K562 (cell line): ENCODE measurements around the gene VCY1B. TPM values are rescaled to one million over a fixed set of nuclear protein-coding genes. Genes with fewer than 3 reads are reported as not detected.
"Not testable (repeated sequence)": the region's sequence is repeated elsewhere in the genome, so short reads cannot be mapped to it uniquely, and the experiment has no call there.

Experiments
- ATAC-seq: fragments of 200-7000 bp; cut with Tn5 transposase; 3 replicates; pipeline ENCODE4 v1.9.1; 2020; ENCODE audit warnings: moderate library complexity
- Bru-seq: library from RNA; stranded (reverse); fragments of 400-500 nt; gene quantifications from one replicate; lab custom pipeline; 2021; lab: Mats Ljungman, UMichigan
- BruChase-seq, 2 experiments: library from RNA; stranded (reverse); fragments of 400-500 nt; gene quantifications; one replicate each; lab custom pipeline; 2021; lab: Mats Ljungman, UMichigan
- BruUV-seq: library from RNA; stranded (reverse); fragments of 400-500 nt; replicated peaks from 2 replicates; lab custom pipeline; 2021; lab: Mats Ljungman, UMichigan
- CTCF ChIA-PET: fragments of 300-600 bp; formaldehyde crosslinking; extraction: SDS; loops from one replicate; lab custom pipeline; 2021; ENCODE audit warnings: low intra/inter-chr PET ratio; lab: Yijun Ruan, JAX
- POLR2A ChIA-PET: fragments of 300-600, 350-650 bp; sonication (Branson Sonifier 250); formaldehyde crosslinking; extraction: SDS; loops from one replicate; lab custom pipeline; 2021; ENCODE audit warnings: antibody characterized with exemption, inconsistent platforms; lab: Yijun Ruan, JAX
- DNase-seq, 4 experiments: peaks; one replicate each; pipeline versions ENCODE4 v3.0.0 to v3.0.0-alpha.2; 2011 to 2018; ENCODE audit warnings: low spot score in 3 of 4, mixed read lengths in 3 of 4; ENCODE audit errors: extremely low read depth in 1 of 4
- FAIRE-seq: peaks from 2 replicates; lab custom pipeline; 2011; peaks lifted over from hg19 to GRCh38; lab: Jason Lieb, UNC
- H2AFZ ChIP-seq: 2 replicates; pipeline ENCODE4 v1.6.0; 2011; ENCODE audit warnings: low read depth, low read length, control low read depth, inconsistent platforms
- H3K27ac ChIP-seq: fragments of 200-600 bp; 3 replicates; pipeline ENCODE4 v1.8.0; 2011; ENCODE audit warnings: low read depth, mild to moderate bottlenecking, control low read depth, inconsistent platforms, low read length, moderate library complexity, mixed read lengths; ENCODE audit errors: extremely low read depth
- H3K27me3 ChIP-seq, 2 experiments: fragments of 300-600 bp in 1 of 2; 2 replicates in 1 of 2; 3 replicates in 1 of 2; pipeline versions ENCODE4 v1.6.0 to v1.8.0; 2011; ENCODE audit warnings: inconsistent platforms in 2 of 2, low read length in 2 of 2, mild to moderate bottlenecking in 1 of 2, mixed read lengths in 1 of 2, moderate library complexity in 1 of 2; ENCODE audit not compliant: control insufficient read depth in 2 of 2, insufficient read depth in 2 of 2
- H3K36me3 ChIP-seq: fragments of 300-600 bp; 3 replicates; pipeline ENCODE4 v1.8.0; 2011; ENCODE audit warnings: mild to moderate bottlenecking, low read length, inconsistent platforms; ENCODE audit not compliant: control insufficient read depth, insufficient read depth
- H3K4me1 ChIP-seq, 2 experiments: fragments of 200-600 bp in 1 of 2; replicated peaks in 1 of 2; 2 replicates in 1 of 2; 3 replicates in 1 of 2; pipeline versions ENCODE4 v1.5.1 to v1.8.0; 2011; ENCODE audit warnings: inconsistent platforms in 2 of 2, low read length in 2 of 2, mild to moderate bottlenecking in 1 of 2, mixed read lengths in 1 of 2, moderate library complexity in 1 of 2; ENCODE audit not compliant: control insufficient read depth in 2 of 2, insufficient read depth in 2 of 2
- H3K4me2 ChIP-seq: 2 replicates; pipeline ENCODE4 v1.6.1; 2011; ENCODE audit warnings: low read length, control low read depth, inconsistent platforms, mixed read lengths; ENCODE audit not compliant: insufficient read depth
- H3K4me3 ChIP-seq: fragments of 200-600 bp; sonication (generic), shearing (Covaris generic); 2 replicates; pipeline ENCODE4 v1.5.1; 2016; ENCODE audit warnings: control low read depth, inconsistent platforms
- H3K79me2 ChIP-seq: fragments of 200-600 bp; 3 replicates; pipeline ENCODE4 v1.8.0; 2011; ENCODE audit warnings: low read length, inconsistent platforms; ENCODE audit not compliant: control insufficient read depth, insufficient read depth
- H3K9ac ChIP-seq, 2 experiments: 2 replicates each; pipeline versions ENCODE4 v1.6.0 to v1.6.1; 2011; ENCODE audit warnings: low read depth in 2 of 2, low read length in 2 of 2, control low read depth in 1 of 2, inconsistent platforms in 1 of 2, mild to moderate bottlenecking in 1 of 2, mixed read lengths in 1 of 2; ENCODE audit not compliant: insufficient read depth in 1 of 2
- H3K9me1 ChIP-seq: one replicate; pipeline ENCODE4 v1.6.0; 2011; ENCODE audit warnings: inconsistent platforms, mild to moderate bottlenecking, low read length, moderate library complexity; ENCODE audit not compliant: control insufficient read depth, insufficient read depth
- H3K9me3 ChIP-seq: replicated peaks from 2 replicates; pipeline ENCODE4 v1.5.1; 2011; ENCODE audit warnings: low read depth, low read length, inconsistent platforms; ENCODE audit not compliant: control insufficient read depth, insufficient read depth
- H4K20me1 ChIP-seq: replicated peaks from 2 replicates; pipeline ENCODE4 v1.6.1; 2011; ENCODE audit warnings: low read length, inconsistent platforms, mixed read lengths; ENCODE audit not compliant: control insufficient read depth, insufficient read depth
- WGBS: fragments of 100-300 bp; shearing (Covaris generic); methylation state at CpG from one replicate; pipeline ENCODE4 v1.1.6; 2016; ENCODE audit warnings: low coverage, mixed read lengths; ENCODE audit not compliant: insufficient coverage; ENCODE audit errors: missing lambda C conversion rate; 5-methylcytosine and 5-hydroxymethylcytosine counted together
- in situ Hi-C: fragments of 300-500 bp; cut with MboI; formaldehyde crosslinking; loops from 4 replicates; pipeline ENCODE4 v1.15.0; 2018; ENCODE audit warnings: inconsistent platforms, mixed read lengths
- intact Hi-C: fragments of 100-400 bp; cut with micrococcal nuclease; formaldehyde crosslinking; loops from 2 replicates; pipeline ENCODE4 v1.14.2; 2022
- long read RNA-seq, 3 experiments: library from polyadenylated mRNA in 2 of 3; library from RNA in 1 of 3; unstranded in 2 of 3; stranded (forward) in 1 of 3; transcript quantifications; one replicate each; pipeline ENCODE4 v2.0.0, GENCODE V29; 2019 to 2022
- polyA minus RNA-seq, 3 experiments: library from RNA; depleted of rRNA, polyadenylated mRNA; stranded (reverse); fragments of >200 nt; gene quantifications; 2 replicates each; pipeline ENCODE4 v1.2.3, GENCODE V29; 2011
- polyA plus RNA-seq, 8 experiments: library from polyadenylated mRNA; depleted of rRNA in 4 of 8; stranded (reverse) in 5 of 8; unstranded in 3 of 8; fragments of >200 nt; fragmentation: Nextera tagmentation in 2 of 8; fragmentation: Illumina TruSeq in 1 of 8; extraction: Ambion mirVana in 2 of 8; extraction: Trizol in 1 of 8; gene quantifications; 2 replicates each; pipeline versions ENCODE4 v1.2.1 to v1.2.3, GENCODE V29; 2011 to 2014; ENCODE audit warnings: inconsistent platforms in 1 of 8, missing spikeins in 1 of 8
- total RNA-seq, 7 experiments: library from RNA; depleted of rRNA in 6 of 7; stranded (reverse); fragments of >200 nt in 6 of 7; fragmentation: Illumina TruSeq in 2 of 7; extraction: Trizol in 2 of 7; gene quantifications; 2 replicates each; pipeline versions ENCODE4 v1.2.1 to v1.2.3, GENCODE V29; 2011 to 2021; ENCODE audit warnings: low replicate concordance in 1 of 7

The VCY1B gene
- not detected in 2 replicates for total RNA-seq (2011; cell fraction: chromatin; rRNA removed; ENCODE audit: low replicate concordance)
- not detected in 2 replicates for total RNA-seq (2011; cell fraction: nucleolus; rRNA removed)
- not detected in 2 replicates for total RNA-seq (2011; cell fraction: nucleoplasm; rRNA removed)
- total RNA-seq (2014; rRNA removed): not detected in 2 replicates
- total RNA-seq (2014; rRNA removed; fragmentation: Illumina TruSeq; extraction: Trizol): not detected in 2 replicates
- total RNA-seq (2015; rRNA removed; fragmentation: Illumina TruSeq; extraction: Trizol): not detected in 2 replicates
- not detected in 2 replicates for total RNA-seq (2021)
- not detected in 2 replicates for polyA plus RNA-seq (2011; rRNA removed)
- not detected in 2 replicates for polyA plus RNA-seq (2011; cell fraction: cytosol; rRNA removed)
- not detected in 2 replicates for polyA plus RNA-seq (2011; cell fraction: nucleus; rRNA removed)
- polyA plus RNA-seq (2012): not detected in 2 replicates
- polyA plus RNA-seq (2014; fragmentation: Illumina TruSeq; extraction: Trizol): not detected in 2 replicates
- not detected for polyA plus RNA-seq (2014; fragmentation: Nextera tagmentation; extraction: Ambion mirVana)
- polyA plus RNA-seq (2014; rRNA removed): not detected in 2 replicates
- not detected in 2 replicates for polyA minus RNA-seq (2011; rRNA and poly(A)+ RNA removed)
- polyA minus RNA-seq (2011; cell fraction: cytosol; rRNA and poly(A)+ RNA removed): not detected in 2 replicates
- not detected in 2 replicates for polyA minus RNA-seq (2011; cell fraction: nucleus; rRNA and poly(A)+ RNA removed)
- not detected for Bru-seq, nascent RNA
- not detected for BruChase-seq, experiment 1, labeled RNA remaining after a 2-hour chase
- not detected for BruChase-seq, experiment 2, labeled RNA remaining after a 6-hour chase
- long read RNA-seq, experiment 1: 0 reads
- long read RNA-seq, experiment 2: 0 reads
- long read RNA-seq, experiment 3: 0 reads

GRCh38 chrY:14055927-14056326 lies at the start of gene VCY1B:
VCY1B (plus strand) TSS chrY:14056227; CDS start chrY:14056290, 63 bp downstream.
- DNase-seq, POLR2A ChIA-PET, H3K79me2 ChIP-seq, H3K9ac ChIP-seq, ATAC-seq, H4K20me1 ChIP-seq, H3K36me3 ChIP-seq, BruUV-seq, H3K4me3 ChIP-seq, in situ Hi-C loops, FAIRE-seq, H3K4me1 ChIP-seq, H2AFZ ChIP-seq, intact Hi-C loops, H3K27ac ChIP-seq, H3K4me2 ChIP-seq, CTCF ChIA-PET, H3K9me1 ChIP-seq, H3K9me3 ChIP-seq, H3K27me3 ChIP-seq: not testable (repeated sequence)
- no CpG with 5 or more reads among the region's 19 CpGs for WGBS

DNA sequence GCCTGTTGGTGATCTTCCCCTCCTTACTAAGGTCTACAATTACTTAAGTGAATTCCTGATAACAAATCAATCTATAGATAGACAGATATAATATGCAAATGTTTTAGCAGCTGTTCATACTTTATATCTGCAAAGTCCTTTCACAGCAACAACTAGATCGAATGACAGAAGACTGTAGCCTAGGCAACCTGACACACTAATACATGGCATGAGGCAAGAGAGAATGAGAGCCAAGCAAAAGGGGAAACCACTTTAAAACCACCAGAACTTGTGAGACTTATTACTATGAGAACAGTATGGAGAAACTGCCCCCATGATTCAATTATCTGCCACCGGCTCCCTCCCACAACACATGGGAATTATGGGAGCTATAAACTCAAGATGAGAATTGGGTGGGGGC lies 44.1 kb upstream of the VCY1B start:
- H3K27me3 ChIP-seq, H3K9ac ChIP-seq, in situ Hi-C loops, POLR2A ChIA-PET, DNase-seq, H3K9me3 ChIP-seq, ATAC-seq, H4K20me1 ChIP-seq, H3K4me2 ChIP-seq, H3K4me1 ChIP-seq, H3K27ac ChIP-seq, CTCF ChIA-PET, H3K9me1 ChIP-seq, H3K4me3 ChIP-seq, BruUV-seq, intact Hi-C loops, FAIRE-seq, H2AFZ ChIP-seq, H3K36me3 ChIP-seq, H3K79me2 ChIP-seq: not testable (repeated sequence)
- no CpG with 5 or more reads among the region's 2 CpGs for WGBS

DNA sequence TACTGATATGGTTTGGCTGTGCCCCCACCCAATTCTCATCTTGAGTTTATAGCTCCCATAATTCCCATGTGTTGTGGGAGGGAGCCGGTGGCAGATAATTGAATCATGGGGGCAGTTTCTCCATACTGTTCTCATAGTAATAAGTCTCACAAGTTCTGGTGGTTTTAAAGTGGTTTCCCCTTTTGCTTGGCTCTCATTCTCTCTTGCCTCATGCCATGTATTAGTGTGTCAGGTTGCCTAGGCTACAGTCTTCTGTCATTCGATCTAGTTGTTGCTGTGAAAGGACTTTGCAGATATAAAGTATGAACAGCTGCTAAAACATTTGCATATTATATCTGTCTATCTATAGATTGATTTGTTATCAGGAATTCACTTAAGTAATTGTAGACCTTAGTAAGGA lies 25.6 kb upstream of the VCY1B start:
- in situ Hi-C loops, intact Hi-C loops, CTCF ChIA-PET, DNase-seq, H3K9ac ChIP-seq, H3K4me2 ChIP-seq, H3K4me3 ChIP-seq, FAIRE-seq, ATAC-seq, H3K27ac ChIP-seq, H3K79me2 ChIP-seq, H3K9me3 ChIP-seq, H3K36me3 ChIP-seq, POLR2A ChIA-PET, H2AFZ ChIP-seq, H3K4me1 ChIP-seq, BruUV-seq, H3K27me3 ChIP-seq, H3K9me1 ChIP-seq, H4K20me1 ChIP-seq: not testable (repeated sequence)
- no CpG with 5 or more reads among the region's 2 CpGs for WGBS
